ENCODE data around the gene C11orf24. TPM values are rescaled to one million over a fixed set of nuclear protein-coding genes. Genes with fewer than 3 reads are reported as not detected.

The C11orf24 gene
- total and polyA plus RNA-seq, 2 of the 8 experiments (the other 6 are each of a cell fraction or from before 2014, with no cell fraction given): 45.4 to 51.7 TPM

DNA sequence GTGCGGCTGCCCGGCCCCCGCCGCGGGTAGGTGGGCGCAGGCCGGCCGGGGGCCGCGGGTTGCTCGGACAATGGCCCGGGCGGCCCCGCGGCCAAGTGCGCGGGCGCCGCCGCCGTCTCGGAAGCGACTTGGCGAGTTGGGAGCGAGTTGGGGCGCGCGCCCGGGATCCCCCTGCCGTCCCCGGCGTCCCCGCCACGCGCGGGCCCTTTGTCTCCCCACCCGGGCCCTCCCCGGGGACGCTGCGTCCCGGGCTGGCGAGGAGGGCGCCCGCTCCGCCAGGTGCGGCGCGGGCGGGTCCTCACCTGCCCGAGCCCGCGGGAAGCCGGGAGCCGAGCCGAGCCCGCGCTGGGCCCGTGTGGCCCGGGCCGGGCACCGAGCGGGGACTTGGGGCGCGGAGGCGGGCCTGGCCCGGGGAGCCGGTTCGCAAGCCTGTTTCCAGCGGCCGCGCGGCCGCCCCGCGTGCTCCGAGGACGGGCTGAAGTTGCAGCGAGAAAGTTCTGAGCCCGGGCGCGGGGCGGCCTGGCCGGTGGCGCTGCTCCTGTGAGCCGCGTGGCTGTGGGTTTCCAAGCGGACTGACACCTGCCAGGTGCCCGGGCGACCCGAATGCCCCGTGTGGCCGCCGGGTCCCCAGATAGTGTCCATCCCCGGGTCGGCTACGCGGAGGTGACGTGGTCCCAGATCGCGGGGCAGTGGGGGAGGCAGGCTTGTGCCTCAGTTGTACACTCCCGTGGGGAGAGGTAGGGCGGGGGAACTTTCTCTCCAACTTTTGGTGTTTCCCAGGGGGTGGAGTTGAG, 41.2 kb upstream of the C11orf24 start:
- H3K4me2 ChIP-seq (ENCODE audit: insufficient read depth in 1 of 2, low read depth in 2 of 2, low read length in 2 of 2): peak overlapping the region; percentile 78 to 90
- DNase-seq (ENCODE audit: low read depth in 1 of 2, low spot score in 2 of 2): no peak
- H2BK20ac ChIP-seq (ENCODE audit: low read length): no peak overlapping the region
- H4K8ac ChIP-seq (ENCODE audit: extremely low read depth, insufficient read depth, low read length): peak overlapping the region; percentile 84; the same call in 1 of the 2 replicates
- CTCF ChIA-PET (ENCODE audit: partially characterized antibody): interaction anchor here (0.7 to 2.5 kb wide), 7 partner anchors 12 to 105 kb away, joined by 3 to 13 read pairs (median 6); no protein-coding TSS in a partner anchor
- no peak overlapping the region for H3K23ac ChIP-seq (ENCODE audit: insufficient read length)
- no peak overlapping the region; the same call in 1 of the 2 replicates for H2AK5ac ChIP-seq (ENCODE audit: low read depth, low read length)
- H2BK5ac ChIP-seq (ENCODE audit: low read depth, low read length): no peak overlapping the region
- peaks cover 8 to 41% (median 29%) of the 10 kb centered on the region in 4 experiments for H3K4me1 ChIP-seq (replicated peaks in 1 of 4; ENCODE audit: control insufficient read depth in 3 of 4, insufficient read depth in 4 of 4, low read length in 3 of 4)
- FAIRE-seq: no peak
- peak; percentile 44 for TF ChIP-seq PHF8 (conservative IDR thresholded peaks at IDR 0.05; ENCODE audit: low read depth, low read length)
- TF ChIP-seq GTF2F1 (IDR thresholded peaks at IDR 0.05; ENCODE audit: borderline replicate concordance, low read depth, low read length): no peak
- TF ChIP-seq RBBP5 (IDR thresholded peaks at IDR 0.05; ENCODE audit: borderline replicate concordance, low read depth, low read length): peak; percentile 53; the same call in 1 of the 2 replicates
- TF ChIP-seq KDM4A (IDR thresholded peaks at IDR 0.05; ENCODE audit: low read depth, low read length, severe bottlenecking): peak; percentile 75
- TF ChIP-seq BCL11A (IDR thresholded peaks at IDR 0.05; ENCODE audit: low read depth in 2 of 2, low read length in 2 of 2): no peak
- peak overlapping the region; percentile 15; the same call in 1 of the 2 replicates for H2AFZ ChIP-seq (ENCODE audit: low read length)
- POLR2A ChIA-PET (ENCODE audit: partially characterized antibody): interaction anchor here (0.8 to 3.6 kb wide), 6 partner anchors 10 to 98 kb away, joined by 3 to 19 read pairs (median 4); no protein-coding TSS in a partner anchor
- peaks cover 0 to 44% of the 10 kb centered on the region in 2 experiments; a peak in 3 of 4 replicates for H3K79me2 ChIP-seq (ENCODE audit: control insufficient read depth in 1 of 2, insufficient read depth in 2 of 2, low read length in 2 of 2)
- H4K91ac ChIP-seq (replicated peaks; ENCODE audit: insufficient read length, low read length): no peak overlapping the region
- H3K27ac ChIP-seq (ENCODE audit: low read depth, low read length): no peak overlapping the region
- H3K23me2 ChIP-seq (ENCODE audit: low read depth, low read length): peaks cover 7% of the 10 kb centered on the region; the same call in 1 of the 2 replicates
- peaks cover 6% of the 10 kb centered on the region for H3K79me1 ChIP-seq (ENCODE audit: low read depth, low read length)
- H3K36me3 ChIP-seq (ENCODE audit: control insufficient read depth in 2 of 4, insufficient read depth in 4 of 4, low read length in 3 of 4): no peaks in the 10 kb centered on the region
- peak overlapping the region; percentile 8 to 72 (median 64); a peak in 5 of 7 replicates for H3K9ac ChIP-seq (replicated peaks in 1 of 4; ENCODE audit: extremely low read depth in 1 of 4, low read depth in 3 of 4, low read length in 3 of 4)
- no peaks in the 10 kb centered on the region for H3K9me3 ChIP-seq (ENCODE audit: insufficient read depth in 2 of 2, low read depth in 1 of 2, low read length in 1 of 2)
- H3K56ac ChIP-seq (replicated peaks; ENCODE audit: insufficient read length, low read depth, low read length): peak overlapping the region; percentile 28
- H4K5ac ChIP-seq (ENCODE audit: insufficient read length, low read depth, low read length): no peak overlapping the region
- peak overlapping the region; percentile 58 to 84 (median 70) for H3K4me3 ChIP-seq (ENCODE audit: extremely low read depth in 1 of 4, insufficient read depth in 2 of 4, low read depth in 3 of 4, low read length in 4 of 4)
- H2BK12ac ChIP-seq (ENCODE audit: low read depth, low read length): no peak overlapping the region
- H2BK15ac ChIP-seq (ENCODE audit: low read length): no peak overlapping the region
- peak overlapping the region; percentile 72 for H3K4ac ChIP-seq (replicated peaks; ENCODE audit: insufficient read length, low read depth, low read length)
- H2BK120ac ChIP-seq (replicated peaks; ENCODE audit: low read depth, low read length): no peak overlapping the region
- peak overlapping the region; percentile 83; the same call in 1 of the 2 replicates for H3K18ac ChIP-seq (ENCODE audit: extremely low read depth, low read length)
- peaks cover 0 to 8% (median 3%) of the 10 kb centered on the region in 4 experiments; a peak in 3 of 7 replicates for H3K27me3 ChIP-seq (replicated peaks in 1 of 4; ENCODE audit: control insufficient read depth in 3 of 4, extremely low read depth in 1 of 4, insufficient read depth in 3 of 4, low read length in 3 of 4)
- WGBS, 2 experiments (ENCODE audit: extremely low coverage in 1 of 2, insufficient coverage in 1 of 2, insufficient read length in 1 of 2, insufficient replicate concordance in 2 of 2, low coverage in 1 of 2, low lambda C conversion rate in 2 of 2, missing lambda C conversion rate in 1 of 2): 0% methylated on average over 5 of the region's 102 CpGs; no CpG with 5 or more reads in 1 of the 2 experiments
- H3K14ac ChIP-seq (ENCODE audit: insufficient read length): no peak overlapping the region
- H4K20me1 ChIP-seq (replicated peaks in 1 of 2; ENCODE audit: control insufficient read depth in 1 of 2, insufficient read depth in 2 of 2, low read length in 2 of 2): peaks cover 0 to 2% of the 10 kb centered on the region in 2 experiments
